Lung (tissue), 16 donors: ENCODE data around the gene PATE2. TPM values are rescaled to one million over a fixed set of nuclear protein-coding genes. Genes with fewer than 3 reads are reported as not detected.
A peak's percentile ranks its signal among the peaks of the same experiment; 100 is the strongest.

Experiments
- ATAC-seq: fragments of 200-7000 bp; cut with Tn5 transposase; one replicate; pipeline ENCODE4 v1.9.1; 2020; ENCODE audit warnings: moderate number of reproducible peaks; ENCODE audit not compliant: insufficient read depth, low FRiP score
- DNase-seq, 3 donors: peaks; one replicate each; pipeline ENCODE4 v3.0.0-alpha.2; 2013 to 2017
- H3K27ac ChIP-seq, 2 donors: one replicate each; pipeline ENCODE4 v1.5.1; 2013; ENCODE audit warnings: mild to moderate bottlenecking in 2 of 2, moderate library complexity in 2 of 2, control low read depth in 1 of 2, inconsistent platforms in 1 of 2, low read depth in 1 of 2, low read length in 1 of 2
- H3K27me3 ChIP-seq, 3 donors: one replicate each; pipeline ENCODE4 v1.5.1; 2013; ENCODE audit warnings: low read length in 2 of 3; ENCODE audit not compliant: control insufficient read depth in 3 of 3, insufficient read depth in 3 of 3
- H3K36me3 ChIP-seq, 4 donors: one replicate each; pipeline ENCODE4 v1.5.1; 2013; ENCODE audit warnings: low read length in 4 of 4, mild to moderate bottlenecking in 1 of 4, moderate library complexity in 1 of 4; ENCODE audit not compliant: control insufficient read depth in 4 of 4, insufficient read depth in 4 of 4
- H3K4me1 ChIP-seq, 5 donors: one replicate each; pipeline ENCODE4 v1.5.1; 2013; ENCODE audit warnings: low read length in 5 of 5, mild to moderate bottlenecking in 2 of 5, moderate library complexity in 1 of 5; ENCODE audit not compliant: control insufficient read depth in 5 of 5, insufficient read depth in 5 of 5
- H3K4me3 ChIP-seq: one replicate; pipeline ENCODE4 v1.5.1; 2013; ENCODE audit warnings: mild to moderate bottlenecking, control low read depth, moderate library complexity
- H3K9ac ChIP-seq, 2 donors: one replicate each; pipeline ENCODE4 v1.5.1; 2013; ENCODE audit warnings: low read length in 2 of 2, control low read depth in 1 of 2; ENCODE audit not compliant: insufficient read depth in 1 of 2
- H3K9me3 ChIP-seq, 4 donors: one replicate each; pipeline ENCODE4 v1.5.1; 2013; ENCODE audit warnings: low read length in 3 of 4, mild to moderate bottlenecking in 1 of 4, moderate library complexity in 1 of 4; ENCODE audit not compliant: control insufficient read depth in 4 of 4, insufficient read depth in 3 of 4
- CTCF ChIP-seq: IDR thresholded peaks from 2 replicates; pipeline ENCODE4 v1.5.1; 2012; ENCODE audit warnings: mild to moderate bottlenecking; ENCODE audit errors: control extremely low read depth, extremely low read depth
- WGBS, 2 donors: extraction: QIAGEN DNeasy Blood & Tissue Kit; methylation state at CpG; one replicate each; pipeline ENCODE4 v1.1.7; 2013; 5-methylcytosine and 5-hydroxymethylcytosine counted together
- long read RNA-seq, 5 donors: transcript quantifications; one replicate each; lab custom pipeline, GENCODE V29; 2026
- polyA plus RNA-seq, 2 donors: library from polyadenylated mRNA; stranded (reverse); fragments of 200-250 nt; gene quantifications; one replicate each; pipeline ENCODE4 v1.2.1, GENCODE V29; 2013
- total RNA-seq, 2 donors: library from RNA; depleted of rRNA in 1 of 2; stranded (reverse); fragments of >200 nt in 1 of 2; gene quantifications; one replicate each; pipeline ENCODE4 v1.2.1, GENCODE V29; 2014 to 2021
- donor health status: control.
- donor health status: control.
- donor health status: Bipolar disorder and iron deficiency.
- donor health status: healthy.
- donor health status: DM: yes; HTN: yes; CAD: no.

Gene PATE2
- total RNA-seq, result not detected
- not detected for polyA plus RNA-seq
- long read RNA-seq, donor 1, result 0 reads
- long read RNA-seq, donor 2, result 0 reads
- long read RNA-seq, donor 3, result 0 reads
- long read RNA-seq, donor 4, result 0 reads
- long read RNA-seq, donor 5, result 0 reads

GRCh38 chr11:125778728-125779127 lies at the start of gene PATE2:
Gene PATE2, minus strand, starts transcription at chr11:125778828. Its CDS starts 55 bp downstream, at chr11:125778773.
- Histone ChIP-seq H3K27ac (no peak within 1 kb of the TSS), H3K9ac (no peak within 1 kb of the TSS), H3K9me3 (no peaks in the 10 kb centered on the region), H3K4me1 (no peaks in the 10 kb centered on the region), H3K36me3 (no peaks in the 10 kb centered on the region), H3K27me3 (no peaks in the 10 kb centered on the region), H3K4me3 (no peak within 1 kb of the TSS)
- TF ChIP-seq CTCF, result no peak
- DNase-seq (no peak), ATAC-seq (no peak)

- no peaks in the 10 kb centered on the region for H3K27me3 ChIP-seq
- no peaks in the 10 kb centered on the region for H3K4me1 ChIP-seq
- peaks cover 0 to 12% (median 3%) of the 10 kb centered on the region in 4 donors for H3K9me3 ChIP-seq
- H3K9ac ChIP-seq, result no peak overlapping the region
- DNase-seq (peak in 1 of 3 donors; percentile 1), ATAC-seq (no peak)
- H3K27ac ChIP-seq, result no peak overlapping the region
- WGBS, 2 donors, result 82 to 94% methylated on average over 1 of the region's 1 CpG
- no peak overlapping the region for H3K4me3 ChIP-seq
- no peak for TF ChIP-seq CTCF
- H3K36me3 ChIP-seq, result no peaks in the 10 kb centered on the region
Observed at GRCh38 chr11:125807909-125808308, 29.3 kb upstream of the PATE2 start.

- no peak overlapping the region for H3K27ac ChIP-seq
- no peak for ATAC-seq
- H3K9me3 ChIP-seq, result peaks cover 0 to 13% (median 7%) of the 10 kb centered on the region in 4 donors
Observed at GRCh38 chr11:125802387-125802786, 23.8 kb upstream of the PATE2 start.

More at GRCh38 chr11:125802387-125802786, 23.8 kb upstream of the PATE2 start:
- Histone ChIP-seq H3K4me1 (no peaks in the 10 kb centered on the region), H3K36me3 (no peaks in the 10 kb centered on the region), H3K9ac (no peak overlapping the region), H3K27me3 (no peaks in the 10 kb centered on the region), H3K4me3 (no peak overlapping the region)
- no peak for TF ChIP-seq CTCF
- no peak for DNase-seq
- WGBS, 2 donors, result 0 to 84% methylated on average over 1 of the region's 1 CpG
